Measurements from ENCODE around the gene PTPN23. TPM values are rescaled to one million over a fixed set of nuclear protein-coding genes. Genes with fewer than 3 reads are reported as not detected.
A peak's percentile ranks its signal among the peaks of the same experiment; 100 is the strongest.

Gene PTPN23
- total and polyA plus RNA-seq, 9 of the 15 experiments (the other 6 are each of a cell fraction or from before 2014, with no cell fraction given), result 0.41 to 58.7 (median 7.2) TPM

DNA sequence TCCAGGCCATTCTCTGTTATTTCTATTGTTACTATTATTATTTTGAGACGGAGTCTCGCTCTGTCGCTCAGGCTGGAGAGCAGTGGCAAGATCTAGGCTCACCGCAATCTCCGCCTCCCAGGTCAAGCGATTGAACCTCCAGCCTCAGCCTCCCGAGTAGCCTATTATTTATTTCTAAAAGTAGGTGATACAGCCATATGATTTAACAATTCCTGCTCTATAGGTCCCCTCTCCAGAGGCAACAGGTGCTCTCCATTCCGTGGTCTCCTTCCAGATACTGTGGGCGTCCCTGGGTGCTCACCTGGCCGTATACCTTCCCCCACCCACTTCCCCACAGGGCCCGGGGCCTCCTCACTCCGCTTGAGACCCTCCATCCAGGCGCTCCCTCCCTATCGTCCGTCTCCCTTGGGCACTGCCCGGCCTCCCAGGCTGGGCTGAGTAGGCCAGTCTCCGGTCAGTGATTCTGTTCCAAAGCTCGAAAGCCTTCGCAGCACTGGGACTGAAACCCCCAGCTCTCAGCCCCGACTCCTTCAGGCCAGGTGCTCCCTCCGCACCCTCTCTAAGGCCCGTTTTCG, 708 bp upstream of the PTPN23 start (continued):
- TF ChIP-seq, protein P1, sequence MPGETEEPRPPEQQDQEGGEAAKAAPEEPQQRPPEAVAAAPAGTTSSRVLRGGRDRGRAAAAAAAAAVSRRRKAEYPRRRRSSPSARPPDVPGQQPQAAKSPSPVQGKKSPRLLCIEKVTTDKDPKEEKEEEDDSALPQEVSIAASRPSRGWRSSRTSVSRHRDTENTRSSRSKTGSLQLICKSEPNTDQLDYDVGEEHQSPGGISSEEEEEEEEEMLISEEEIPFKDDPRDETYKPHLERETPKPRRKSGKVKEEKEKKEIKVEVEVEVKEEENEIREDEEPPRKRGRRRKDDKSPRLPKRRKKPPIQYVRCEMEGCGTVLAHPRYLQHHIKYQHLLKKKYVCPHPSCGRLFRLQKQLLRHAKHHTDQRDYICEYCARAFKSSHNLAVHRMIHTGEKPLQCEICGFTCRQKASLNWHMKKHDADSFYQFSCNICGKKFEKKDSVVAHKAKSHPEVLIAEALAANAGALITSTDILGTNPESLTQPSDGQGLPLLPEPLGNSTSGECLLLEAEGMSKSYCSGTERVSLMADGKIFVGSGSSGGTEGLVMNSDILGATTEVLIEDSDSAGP (CRISPR knock-in tag; IDR thresholded peaks at IDR 0.05), result 0 out of 2 replicates have a peak, but pooled peaks have one; percentile 1
- TF ChIP-seq LARP7 (IDR thresholded peaks at IDR 0.05) (no peak), ZNF124 (CRISPR knock-in tag; IDR thresholded peaks at IDR 0.05) (no peak), SAP30 (IDR thresholded peaks at IDR 0.05; ENCODE audit: borderline replicate concordance, insufficient read depth, low read depth, low read length, poor library complexity, severe bottlenecking) (no peak), HNRNPH1 (optimal IDR thresholded peaks at IDR 0.05; ENCODE audit: low read depth, low read length) (no peak), HDGF (IDR thresholded peaks at IDR 0.05) (0 out of 2 replicates have a peak, but pooled peaks have one; percentile 53), TCF3 (CRISPR knock-in tag; IDR thresholded peaks at IDR 0.05) (0 out of 2 replicates have a peak, but pooled peaks have one; percentile 25), CCNT2 (IDR thresholded peaks at IDR 0.05; ENCODE audit: borderline replicate concordance, extremely low read depth, insufficient read length, low read depth, low read length) (no peak), TEAD2 (tag; IDR thresholded peaks at IDR 0.05) (0 out of 2 replicates have a peak, but pooled peaks have one; percentile 7), ZNF146 (CRISPR knock-in tag; IDR thresholded peaks at IDR 0.05; ENCODE audit: unreplicated experiment) (no peak), U2AF1 (optimal IDR thresholded peaks at IDR 0.05; ENCODE audit: low read depth, low read length) (no peak), ZC3H4 (CRISPR knock-in tag; IDR thresholded peaks at IDR 0.05; ENCODE audit: borderline replicate concordance) (no peak), TAL1 (IDR thresholded peaks at IDR 0.05) (0 out of 2 replicates have a peak, but pooled peaks have one; percentile 5), SRSF3 (IDR thresholded peaks at IDR 0.05; ENCODE audit: insufficient read depth, low read length) (peak; percentile 88; the same call in 1 of the 2 replicates), PHF21A (IDR thresholded peaks at IDR 0.05; ENCODE audit: borderline replicate concordance, low read depth) (no peak), HIVEP1 (CRISPR knock-in tag; IDR thresholded peaks at IDR 0.05) (0 out of 2 replicates have a peak, but pooled peaks have one; percentile 9), CHD1 (IDR thresholded peaks at IDR 0.05; ENCODE audit: low read length) (peak; percentile 92), RFX5 (IDR thresholded peaks at IDR 0.05; ENCODE audit: low read depth, low read length) (no peak), ZNF764 (CRISPR knock-in tag; IDR thresholded peaks at IDR 0.05; ENCODE audit: low read depth) (peak; percentile 95)
- TF ChIP-seq, protein P2, sequence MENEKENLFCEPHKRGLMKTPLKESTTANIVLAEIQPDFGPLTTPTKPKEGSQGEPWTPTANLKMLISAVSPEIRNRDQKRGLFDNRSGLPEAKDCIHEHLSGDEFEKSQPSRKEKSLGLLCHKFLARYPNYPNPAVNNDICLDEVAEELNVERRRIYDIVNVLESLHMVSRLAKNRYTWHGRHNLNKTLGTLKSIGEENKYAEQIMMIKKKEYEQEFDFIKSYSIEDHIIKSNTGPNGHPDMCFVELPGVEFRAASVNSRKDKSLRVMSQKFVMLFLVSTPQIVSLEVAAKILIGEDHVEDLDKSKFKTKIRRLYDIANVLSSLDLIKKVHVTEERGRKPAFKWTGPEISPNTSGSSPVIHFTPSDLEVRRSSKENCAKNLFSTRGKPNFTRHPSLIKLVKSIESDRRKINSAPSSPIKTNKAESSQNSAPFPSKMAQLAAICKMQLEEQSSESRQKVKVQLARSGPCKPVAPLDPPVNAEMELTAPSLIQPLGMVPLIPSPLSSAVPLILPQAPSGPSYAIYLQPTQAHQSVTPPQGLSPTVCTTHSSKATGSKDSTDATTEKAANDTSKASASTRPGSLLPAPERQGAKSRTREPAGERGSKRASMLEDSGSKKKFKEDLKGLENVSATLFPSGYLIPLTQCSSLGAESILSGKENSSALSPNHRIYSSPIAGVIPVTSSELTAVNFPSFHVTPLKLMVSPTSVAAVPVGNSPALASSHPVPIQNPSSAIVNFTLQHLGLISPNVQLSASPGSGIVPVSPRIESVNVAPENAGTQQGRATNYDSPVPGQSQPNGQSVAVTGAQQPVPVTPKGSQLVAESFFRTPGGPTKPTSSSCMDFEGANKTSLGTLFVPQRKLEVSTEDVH (IDR thresholded peaks at IDR 0.05; ENCODE audit: low read depth, partially characterized antibody), result no peak
- TF ChIP-seq, protein P3, sequence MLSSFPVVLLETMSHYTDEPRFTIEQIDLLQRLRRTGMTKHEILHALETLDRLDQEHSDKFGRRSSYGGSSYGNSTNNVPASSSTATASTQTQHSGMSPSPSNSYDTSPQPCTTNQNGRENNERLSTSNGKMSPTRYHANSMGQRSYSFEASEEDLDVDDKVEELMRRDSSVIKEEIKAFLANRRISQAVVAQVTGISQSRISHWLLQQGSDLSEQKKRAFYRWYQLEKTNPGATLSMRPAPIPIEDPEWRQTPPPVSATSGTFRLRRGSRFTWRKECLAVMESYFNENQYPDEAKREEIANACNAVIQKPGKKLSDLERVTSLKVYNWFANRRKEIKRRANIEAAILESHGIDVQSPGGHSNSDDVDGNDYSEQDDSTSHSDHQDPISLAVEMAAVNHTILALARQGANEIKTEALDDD (IDR thresholded peaks at IDR 0.05), result no peak
- TF ChIP-seq, protein P4, sequence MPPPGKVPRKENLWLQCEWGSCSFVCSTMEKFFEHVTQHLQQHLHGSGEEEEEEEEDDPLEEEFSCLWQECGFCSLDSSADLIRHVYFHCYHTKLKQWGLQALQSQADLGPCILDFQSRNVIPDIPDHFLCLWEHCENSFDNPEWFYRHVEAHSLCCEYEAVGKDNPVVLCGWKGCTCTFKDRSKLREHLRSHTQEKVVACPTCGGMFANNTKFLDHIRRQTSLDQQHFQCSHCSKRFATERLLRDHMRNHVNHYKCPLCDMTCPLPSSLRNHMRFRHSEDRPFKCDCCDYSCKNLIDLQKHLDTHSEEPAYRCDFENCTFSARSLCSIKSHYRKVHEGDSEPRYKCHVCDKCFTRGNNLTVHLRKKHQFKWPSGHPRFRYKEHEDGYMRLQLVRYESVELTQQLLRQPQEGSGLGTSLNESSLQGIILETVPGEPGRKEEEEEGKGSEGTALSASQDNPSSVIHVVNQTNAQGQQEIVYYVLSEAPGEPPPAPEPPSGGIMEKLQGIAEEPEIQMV (tag; conservative IDR thresholded peaks at IDR 0.05; ENCODE audit: low read depth), result no peak
